GM18868 (cell line): ENCODE results near the gene FBXL15.

Experiments used
- ATAC-seq: cut with Tn5 transposase; IDR thresholded peaks from one replicate; pipeline ENCODE4 v1.9.1; 2021; ENCODE audit warnings: mild to moderate bottlenecking, moderate library complexity; ENCODE audit not compliant: unreplicated experiment

FBXL15 gene

GRCh38 chr10:102424916-102425315 is 4.3 kb downstream of the FBXL15 start:
- ATAC-seq = no peak

- no peak for ATAC-seq
Observed at GRCh38 chr10:102425444-102425843, 4.8 kb downstream of the FBXL15 start.

- ATAC-seq = no peak
Observed at GRCh38 chr10:102426803-102427287, 6.2 kb downstream of the FBXL15 start.

GRCh38 chr10:102429468-102429867 is 8.8 kb downstream of the FBXL15 start:
- ATAC-seq = no peak

GRCh38 chr10:102431452-102432124 is 11.0 kb downstream of the FBXL15 start:
- ATAC-seq = no peak

- ATAC-seq = peak; percentile 89
Observed at GRCh38 chr10:102432162-102432950, 11.7 kb downstream of the FBXL15 start, which contains the start of gene CUEDC2. Gene CUEDC2, minus strand, starts transcription at chr10:102432574. Its CDS starts 7,386 bp downstream, at chr10:102425188.

- ATAC-seq = no peak
Observed at GRCh38 chr10:102433619-102434046, 13.0 kb downstream of the FBXL15 start.

GRCh38 chr10:102434394-102435132 is 13.9 kb downstream of the FBXL15 start:
- no peak for ATAC-seq

GRCh38 chr10:102435133-102435497 is 14.5 kb downstream of the FBXL15 start:
- no peak for ATAC-seq

GRCh38 chr10:102435529-102436233 is 15.0 kb downstream of the FBXL15 start:
- no peak for ATAC-seq

- ATAC-seq = no peak
Observed at GRCh38 chr10:102436312-102436711, 15.7 kb downstream of the FBXL15 start.

GRCh38 chr10:102437515-102437914 is 16.9 kb downstream of the FBXL15 start:
- no peak for ATAC-seq

- ATAC-seq = no peak
Observed at GRCh38 chr10:102438374-102438773, 17.7 kb downstream of the FBXL15 start.

GRCh38 chr10:102444851-102445250 is 24.2 kb downstream of the FBXL15 start:
- no peak for ATAC-seq

- peak; percentile 69 for ATAC-seq
Observed at GRCh38 chr10:102449321-102450123, 28.9 kb downstream of the FBXL15 start.

GRCh38 chr10:102450124-102450373 is 29.4 kb downstream of the FBXL15 start:
- ATAC-seq = no peak

- peak; percentile 72 for ATAC-seq
Observed at GRCh38 chr10:102450374-102451104, 29.9 kb downstream of the FBXL15 start.

- ATAC-seq = no peak
Observed at GRCh38 chr10:102451105-102451969, 30.7 kb downstream of the FBXL15 start, which contains the start of gene C10orf95. Gene C10orf95, minus strand, starts transcription at chr10:102451543. Its CDS starts 450 bp downstream, at chr10:102451093.
